GM21360 (cell line): Measurements from ENCODE around the gene SEMA4B.
A peak's percentile ranks its signal among the peaks of the same experiment; 100 is the strongest.

ENCODE experiments used
- ATAC-seq: cut with Tn5 transposase; IDR thresholded peaks from one replicate; pipeline ENCODE4 v1.9.1; 2021; ENCODE audit warnings: mild to moderate bottlenecking, moderate library complexity; ENCODE audit not compliant: unreplicated experiment

SEMA4B gene

DNA sequence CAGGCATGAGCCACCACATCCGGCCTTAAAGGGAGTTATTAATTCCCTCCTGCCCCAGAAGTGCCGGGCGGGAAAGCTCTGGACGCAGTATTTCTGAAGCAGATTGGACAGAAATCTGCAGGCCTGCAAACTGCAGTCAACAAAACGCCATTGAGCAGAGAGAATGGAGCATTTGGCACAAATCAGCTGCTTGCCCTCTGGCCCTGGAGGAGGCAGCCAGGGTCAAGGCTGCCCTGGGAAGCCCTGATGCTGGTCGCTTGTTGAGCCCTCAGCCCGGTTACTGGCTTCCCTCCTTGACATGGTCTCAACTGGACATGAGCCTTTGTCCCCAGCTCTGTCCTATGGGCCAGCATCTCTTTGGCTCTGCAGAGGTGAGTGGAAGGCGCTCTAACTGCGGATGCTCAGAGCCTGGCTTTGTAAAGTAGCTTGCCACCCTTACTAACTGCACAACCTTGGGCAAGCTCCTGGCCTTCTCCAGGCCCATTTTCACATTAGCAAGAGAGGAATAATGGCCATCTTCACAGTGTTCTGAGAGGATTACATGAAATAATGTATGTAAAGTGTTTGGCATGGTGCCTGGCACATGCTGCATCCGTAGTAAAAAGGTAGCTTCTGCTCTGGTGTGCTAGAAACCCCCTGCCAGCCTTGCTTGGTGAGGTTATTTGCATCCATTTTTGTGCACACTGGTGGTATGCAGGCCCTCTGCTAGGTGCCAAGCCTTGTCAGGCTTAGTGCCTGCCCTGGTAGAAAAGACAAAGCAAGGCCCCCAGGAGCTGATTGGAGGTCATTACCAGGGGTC is 4.1 kb downstream of the SEMA4B start:
- no peak for ATAC-seq

DNA sequence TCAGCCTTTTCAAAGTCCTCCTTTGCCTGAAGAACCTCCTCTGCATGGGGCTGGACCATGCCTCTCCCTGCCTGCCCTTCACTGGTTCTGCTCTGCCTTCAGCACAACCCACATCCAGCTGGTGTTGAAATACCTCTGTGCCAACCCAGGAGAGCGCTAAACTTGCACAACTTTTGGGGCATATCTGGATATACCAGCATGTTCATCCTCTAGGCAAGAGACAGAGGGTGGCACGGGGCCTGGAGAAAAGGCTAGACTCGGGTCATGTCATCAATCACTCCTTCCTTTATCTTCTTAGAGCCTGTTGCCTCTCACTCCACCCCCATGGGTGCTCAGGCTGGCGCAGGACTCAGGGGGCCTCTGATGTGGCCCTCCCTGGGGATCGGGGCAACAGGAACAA is 4.8 kb downstream of the SEMA4B start:
- ATAC-seq = no peak

DNA sequence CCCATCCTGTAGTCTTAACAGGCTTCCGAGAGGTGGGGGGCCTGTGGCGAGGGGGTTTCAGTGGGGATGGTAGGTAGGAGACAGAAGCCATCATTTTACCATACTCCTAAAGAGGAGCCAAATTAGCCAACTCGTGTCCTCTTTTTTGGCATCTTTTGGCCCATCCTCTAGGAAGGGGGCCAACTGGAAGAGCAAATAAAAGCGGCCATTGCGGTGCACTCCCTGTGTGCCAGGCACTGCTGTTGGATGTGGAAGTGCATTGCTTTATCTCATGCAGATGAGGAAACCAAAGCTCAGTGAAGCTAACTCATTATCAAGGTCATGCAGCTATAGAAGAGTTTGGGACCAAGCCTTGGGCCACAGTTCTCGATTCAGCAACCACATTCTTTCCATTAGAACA is 6.1 kb downstream of the SEMA4B start:
- no peak for ATAC-seq

DNA sequence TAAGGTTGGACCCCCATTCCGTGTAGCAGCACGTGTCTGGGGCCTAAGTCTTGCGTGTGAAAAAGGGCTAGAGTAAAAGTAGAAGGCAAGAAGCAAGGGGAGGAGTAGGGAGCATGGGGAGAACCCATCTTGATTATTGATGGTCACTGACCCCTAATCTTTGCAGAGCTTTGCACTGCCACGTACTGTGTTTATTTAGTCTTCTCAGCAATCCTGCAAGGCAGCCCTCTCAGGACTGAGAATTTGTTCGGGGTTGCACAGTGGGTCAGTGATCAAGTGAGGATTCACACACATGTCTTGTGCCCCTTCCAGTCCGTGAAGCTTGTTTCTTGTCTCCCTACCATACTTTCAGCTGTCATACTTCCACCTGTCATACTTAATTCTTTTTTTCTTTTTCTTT is 7.2 kb downstream of the SEMA4B start:
- ATAC-seq = no peak

DNA sequence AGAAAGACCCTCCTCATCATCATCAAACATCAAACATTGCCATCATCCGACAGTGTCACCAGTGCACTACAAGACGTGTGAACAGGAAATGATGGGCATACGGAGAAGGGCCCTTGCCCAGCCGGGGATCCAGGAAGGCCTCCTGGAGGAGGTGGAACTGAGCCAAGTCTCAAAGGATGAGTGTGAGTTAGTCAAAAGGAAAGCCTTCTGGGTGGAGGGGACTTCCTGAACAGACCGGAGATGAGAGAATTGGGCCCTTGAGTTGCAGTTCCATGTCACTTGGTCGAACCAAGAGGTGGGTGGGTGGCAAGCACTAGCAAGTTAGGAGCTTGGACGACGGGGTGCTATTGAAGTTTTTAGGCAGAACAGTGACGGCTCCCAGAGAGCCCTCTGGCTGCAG is 8.5 kb downstream of the SEMA4B start:
- no peak for ATAC-seq

DNA sequence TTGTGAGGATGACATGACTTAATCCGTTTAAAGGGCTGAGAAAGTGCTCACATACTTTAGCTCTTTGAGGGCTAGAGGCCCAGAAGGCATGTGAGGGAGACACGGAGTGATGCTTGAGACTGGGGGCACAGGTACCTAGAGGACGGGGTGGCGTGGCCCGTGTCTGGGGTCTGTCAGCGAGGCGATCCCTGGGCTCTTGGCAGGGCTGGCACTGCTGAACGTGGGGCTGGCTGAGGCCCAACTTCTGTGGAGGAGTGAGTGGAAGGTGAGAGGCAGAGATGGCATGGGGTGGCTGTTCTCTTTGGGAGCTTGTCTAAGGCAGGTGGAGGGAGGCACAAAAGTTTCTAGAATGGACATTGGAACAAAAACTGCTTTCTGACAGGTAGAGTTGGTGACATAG is 9.5 kb downstream of the SEMA4B start:
- no peak for ATAC-seq

DNA sequence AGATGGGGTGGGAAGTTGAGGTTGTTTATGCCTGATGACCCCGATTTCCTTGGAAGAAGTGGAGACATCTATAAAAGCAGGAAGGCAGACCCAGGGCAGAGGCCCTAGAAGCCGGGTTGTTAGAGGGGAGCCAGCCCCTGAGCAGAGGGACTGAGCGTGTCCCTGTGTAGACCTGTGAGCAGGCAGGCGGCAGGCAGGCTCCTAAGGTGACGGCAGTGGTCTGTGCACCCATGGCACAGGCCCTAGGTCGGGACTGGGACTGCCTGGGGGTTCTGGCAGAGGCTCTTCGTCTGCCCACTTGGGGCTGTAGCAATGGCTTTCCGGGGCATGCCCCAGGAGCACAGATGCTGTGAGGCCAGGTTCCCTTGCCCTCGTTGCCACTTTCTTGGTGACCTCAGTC is 9.9 kb downstream of the SEMA4B start:
- ATAC-seq = no peak

DNA sequence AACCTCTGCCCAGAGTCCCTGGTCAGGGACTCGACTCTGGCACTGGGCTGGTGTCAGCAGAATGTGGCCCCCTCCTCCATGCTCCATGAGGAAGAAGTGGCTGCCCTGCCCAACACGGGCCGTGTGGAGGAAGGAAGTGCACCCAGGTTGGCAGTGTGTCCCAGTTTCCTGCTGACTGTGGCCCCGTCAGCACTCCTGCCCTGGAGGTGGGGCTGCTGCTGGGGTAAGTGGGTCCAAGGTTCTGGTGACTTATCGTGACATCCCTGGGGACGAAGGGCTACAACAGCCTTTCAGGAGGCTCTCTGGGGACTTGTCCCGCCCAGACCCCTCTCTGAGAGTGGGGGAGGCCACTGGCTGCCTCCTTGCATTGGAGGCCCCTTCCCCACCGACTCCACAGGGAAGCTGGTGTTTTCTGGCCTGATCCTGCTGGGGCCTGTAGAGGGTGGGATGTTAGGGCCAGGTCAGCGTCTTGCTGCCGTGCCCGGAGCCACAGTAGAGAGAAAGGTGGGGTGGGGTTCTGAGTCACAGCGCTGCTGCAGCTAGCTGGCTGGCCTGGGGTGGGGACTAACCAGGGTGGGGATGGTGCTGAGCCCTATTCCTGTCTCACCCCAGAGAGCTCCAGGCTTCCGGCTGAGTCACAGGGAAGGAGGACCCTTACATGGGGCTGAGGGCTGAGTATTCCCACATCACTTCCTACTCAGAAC is 10.5 kb downstream of the SEMA4B start:
- ATAC-seq = no peak

DNA sequence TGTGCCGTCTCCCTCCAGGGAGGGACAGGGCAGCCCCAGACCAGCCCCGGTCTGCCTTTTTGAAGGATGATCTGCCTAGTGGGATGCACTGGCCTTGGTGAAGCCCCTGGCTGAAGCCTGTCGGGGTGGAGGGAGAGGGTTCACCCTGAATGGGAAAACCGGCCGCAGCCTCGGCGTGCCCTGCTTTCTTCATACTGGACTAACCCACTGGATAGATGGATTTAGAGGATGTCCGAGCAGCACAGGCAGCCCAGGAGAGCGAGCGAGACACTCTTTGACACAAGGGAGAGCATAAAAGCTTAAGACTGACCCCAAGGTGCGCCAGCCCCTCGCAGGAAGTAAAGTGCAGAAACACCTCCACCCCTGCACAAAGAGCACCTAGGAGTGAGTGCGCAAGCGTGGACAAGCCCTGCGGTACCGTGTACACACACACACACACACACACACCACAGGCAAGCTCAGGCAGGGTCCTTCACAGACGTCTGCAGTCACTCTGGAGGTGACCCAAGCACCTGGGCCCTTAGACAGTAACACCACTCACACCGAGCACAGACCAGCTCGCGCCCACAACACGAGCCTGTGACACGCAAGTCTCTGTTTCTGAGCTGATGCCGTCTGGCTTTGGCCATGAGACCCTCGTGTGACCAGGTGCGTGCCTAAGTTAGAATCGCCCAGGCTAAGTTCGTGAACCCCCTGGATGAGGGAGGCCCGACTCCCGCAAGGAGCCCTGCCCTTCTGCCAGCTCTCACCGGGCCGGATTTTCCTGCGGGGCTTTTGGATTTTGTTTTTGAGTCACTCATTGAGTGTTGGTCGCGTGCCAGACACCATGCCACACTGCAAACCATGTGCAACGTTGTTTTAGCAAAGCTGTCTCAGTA is 11.3 kb downstream of the SEMA4B start:
- ATAC-seq = no peak

DNA sequence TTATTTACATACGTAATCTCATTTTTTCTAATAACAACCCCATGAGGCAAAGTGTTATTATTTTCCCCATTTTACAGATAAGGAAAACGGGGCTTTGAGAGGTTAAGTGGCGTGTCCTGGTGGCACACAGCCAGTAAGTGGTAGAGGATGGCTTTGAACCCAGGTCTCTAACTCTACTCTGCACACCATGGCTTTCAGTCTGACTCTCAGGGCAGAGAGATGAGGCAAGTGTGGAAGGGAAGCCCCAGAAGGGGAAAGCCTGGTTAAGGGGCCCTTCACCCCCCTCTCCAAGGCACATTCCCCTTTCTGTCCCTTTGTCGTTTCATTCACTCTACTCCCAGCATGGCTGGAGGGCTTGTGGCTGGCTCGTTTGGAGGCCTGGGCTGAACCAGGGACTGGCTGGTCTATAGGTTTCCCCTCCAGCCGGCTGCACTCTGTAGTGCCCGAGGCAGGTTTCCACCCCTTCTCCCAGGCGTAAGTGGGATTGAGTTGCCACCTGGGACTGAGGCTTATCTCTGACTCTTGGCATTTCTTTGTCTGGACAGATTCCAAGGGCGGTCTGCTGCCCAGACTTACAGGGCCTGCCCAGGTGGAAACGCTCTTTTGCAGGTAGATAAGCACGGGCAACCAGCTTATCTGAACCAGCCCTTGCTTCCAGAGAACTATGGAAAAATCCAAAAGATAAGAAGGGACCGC is 12.1 kb downstream of the SEMA4B start:
- no peak for ATAC-seq

DNA sequence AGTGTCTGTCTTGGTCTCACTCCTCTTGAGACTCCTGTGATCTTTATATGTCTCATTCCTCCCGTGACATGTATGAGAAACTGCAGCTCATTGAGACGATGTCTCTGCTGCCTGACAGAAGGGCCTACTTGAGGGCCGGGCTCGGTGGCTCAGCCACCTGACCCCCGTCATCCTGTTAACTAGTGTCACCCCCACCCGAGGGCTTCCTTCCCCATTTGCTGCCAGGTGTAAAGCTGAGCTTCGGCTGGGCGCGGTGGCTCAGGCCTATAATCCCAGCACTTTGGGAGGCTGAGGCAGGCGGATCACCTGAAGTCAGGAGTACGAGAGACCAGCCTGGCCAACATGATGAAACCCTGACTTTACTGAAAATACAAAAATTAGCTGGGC is 12.7 kb downstream of the SEMA4B start:
- no peak for ATAC-seq

DNA sequence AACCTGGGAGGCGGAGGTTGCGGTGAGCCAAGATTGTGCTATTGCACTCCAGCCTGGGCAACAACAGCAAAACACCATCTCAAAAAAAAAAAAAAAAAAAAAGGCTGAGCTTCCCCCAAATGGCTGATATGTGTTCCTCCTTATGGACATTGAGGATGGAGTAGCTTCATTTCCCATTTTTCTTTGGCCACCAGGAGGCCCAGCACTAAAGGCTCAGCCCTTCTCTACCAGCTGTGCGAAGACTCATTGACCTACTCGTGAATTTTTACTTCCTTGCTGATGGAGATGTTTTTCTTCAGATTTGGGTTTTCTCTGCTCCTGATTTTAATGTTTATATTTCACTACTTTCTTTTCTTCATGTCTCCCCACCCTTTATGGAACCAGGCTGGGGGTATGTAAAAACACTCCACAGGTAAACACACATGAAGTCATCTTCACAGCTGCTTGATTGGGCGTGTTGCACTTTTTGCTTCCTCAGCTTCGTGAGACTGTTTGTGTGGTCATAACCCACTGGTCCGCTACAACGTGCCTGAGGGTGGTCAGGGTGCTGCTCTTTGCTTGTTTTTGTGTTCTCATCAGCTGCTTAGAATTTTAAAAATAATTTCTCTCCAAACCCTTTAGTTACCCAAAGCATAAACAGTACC is 13.5 kb downstream of the SEMA4B start:
- ATAC-seq = no peak

DNA sequence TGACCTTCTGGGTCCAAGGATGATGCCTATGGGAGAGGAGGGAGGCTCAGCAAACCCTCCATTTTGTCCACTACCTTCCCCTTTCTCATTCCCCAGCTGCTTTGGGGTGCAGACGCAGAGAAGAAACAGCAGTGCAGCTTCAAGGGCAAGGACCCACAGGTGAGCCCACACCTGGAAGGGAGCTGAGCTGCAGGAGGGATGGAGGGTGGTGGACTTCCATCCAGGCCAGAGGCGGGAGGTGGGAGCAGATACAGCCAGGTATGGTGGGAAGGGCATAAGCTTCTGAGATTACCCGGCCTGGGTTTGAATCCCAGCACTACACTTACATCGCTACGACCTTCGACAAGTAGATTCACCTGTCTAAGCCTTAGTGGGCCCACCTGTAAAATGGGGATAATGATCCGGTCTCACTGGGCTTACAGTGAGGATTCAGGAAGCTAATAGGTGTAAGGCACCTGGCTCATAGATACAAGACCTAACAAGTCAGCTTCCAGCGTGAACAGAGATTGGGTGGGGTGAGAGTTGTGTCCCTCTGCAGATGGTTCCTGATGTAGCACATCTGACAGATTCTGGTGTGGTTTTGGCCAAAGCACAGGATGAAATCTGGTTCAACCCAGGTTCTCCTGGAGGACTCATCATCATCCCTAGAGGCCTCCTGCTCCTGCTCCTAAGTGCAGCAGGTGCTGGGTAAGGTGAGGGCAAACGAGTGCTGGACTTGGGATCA is 16.7 kb downstream of the SEMA4B start:
- ATAC-seq = no peak

DNA sequence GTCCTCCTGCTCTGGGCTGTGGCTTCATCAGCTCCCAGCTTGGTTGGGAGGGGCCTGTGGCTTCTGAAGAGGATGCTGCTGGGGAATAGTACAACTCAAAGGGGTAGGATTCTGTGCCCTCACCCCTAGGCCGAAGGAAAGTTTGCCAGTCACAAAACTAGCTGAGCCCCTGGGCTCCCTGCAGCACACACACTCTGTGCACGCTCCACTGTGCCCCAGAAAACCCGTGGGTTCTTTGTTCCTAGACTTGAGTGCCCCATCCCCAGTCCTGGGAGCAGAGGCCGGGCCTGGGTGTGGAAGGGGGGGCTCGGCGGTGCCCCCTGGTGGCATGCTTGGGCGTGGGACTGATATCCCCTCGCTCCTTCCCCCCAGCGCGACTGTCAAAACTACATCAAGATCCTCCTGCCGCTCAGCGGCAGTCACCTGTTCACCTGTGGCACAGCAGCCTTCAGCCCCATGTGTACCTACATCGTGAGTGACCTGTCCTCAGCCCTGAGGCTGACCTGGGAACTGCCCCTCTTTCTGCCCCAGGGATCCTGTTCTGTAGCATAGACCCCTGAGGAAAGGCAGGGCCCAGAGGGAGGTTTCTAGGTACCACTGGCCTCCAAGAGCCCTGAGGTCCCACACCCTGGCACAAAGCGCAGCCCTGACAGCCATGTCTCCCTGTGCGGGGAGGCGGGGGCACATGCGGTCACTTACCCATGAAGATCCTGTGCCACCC is 18.5 kb downstream of the SEMA4B start:
- no peak for ATAC-seq

DNA sequence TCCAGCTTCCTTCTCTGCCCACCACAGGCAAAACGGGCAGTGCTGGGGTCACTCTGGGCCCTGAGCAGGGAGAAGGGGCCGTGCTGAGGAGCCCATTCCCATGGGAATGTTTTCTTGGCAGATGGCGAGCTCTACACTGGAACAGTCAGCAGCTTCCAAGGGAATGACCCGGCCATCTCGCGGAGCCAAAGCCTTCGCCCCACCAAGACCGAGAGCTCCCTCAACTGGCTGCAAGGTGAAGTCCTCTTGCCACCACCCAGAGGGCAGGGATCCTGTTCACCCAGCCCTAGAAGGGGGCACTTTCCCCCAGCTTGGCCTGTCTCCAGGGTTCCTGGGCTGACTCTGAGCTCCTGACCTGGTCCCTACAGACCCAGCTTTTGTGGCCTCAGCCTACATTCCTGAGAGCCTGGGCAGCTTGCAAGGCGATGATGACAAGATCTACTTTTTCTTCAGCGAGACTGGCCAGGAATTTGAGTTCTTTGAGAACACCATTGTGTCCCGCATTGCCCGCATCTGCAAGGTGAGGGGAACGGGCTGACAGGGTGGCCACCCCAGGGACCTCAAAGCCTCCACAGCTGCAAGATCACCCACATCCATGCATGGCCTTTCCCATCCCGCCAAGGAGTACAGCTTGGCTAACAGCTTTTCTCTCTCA is 20.2 kb downstream of the SEMA4B start:
- ATAC-seq = peak; percentile 51

DNA sequence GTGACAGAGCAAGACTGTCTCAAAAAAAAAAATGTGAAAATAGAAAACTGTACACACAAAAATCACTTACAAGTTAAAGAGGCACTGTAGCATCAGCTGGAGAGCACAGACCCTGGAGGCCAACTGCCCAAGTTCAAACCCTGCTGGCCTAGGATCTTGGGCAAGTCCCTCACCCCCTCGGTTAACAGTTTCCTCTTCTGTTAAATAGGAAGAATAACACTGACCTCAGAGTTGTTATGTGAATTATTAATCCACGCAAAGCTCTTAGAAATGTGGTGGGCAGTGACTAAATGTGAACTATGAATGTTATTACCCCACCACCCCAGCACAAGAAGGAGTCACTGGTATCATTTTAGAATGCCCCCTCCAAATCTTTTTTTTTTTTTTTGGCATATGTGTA is 21.4 kb downstream of the SEMA4B start:
- ATAC-seq = no peak

DNA sequence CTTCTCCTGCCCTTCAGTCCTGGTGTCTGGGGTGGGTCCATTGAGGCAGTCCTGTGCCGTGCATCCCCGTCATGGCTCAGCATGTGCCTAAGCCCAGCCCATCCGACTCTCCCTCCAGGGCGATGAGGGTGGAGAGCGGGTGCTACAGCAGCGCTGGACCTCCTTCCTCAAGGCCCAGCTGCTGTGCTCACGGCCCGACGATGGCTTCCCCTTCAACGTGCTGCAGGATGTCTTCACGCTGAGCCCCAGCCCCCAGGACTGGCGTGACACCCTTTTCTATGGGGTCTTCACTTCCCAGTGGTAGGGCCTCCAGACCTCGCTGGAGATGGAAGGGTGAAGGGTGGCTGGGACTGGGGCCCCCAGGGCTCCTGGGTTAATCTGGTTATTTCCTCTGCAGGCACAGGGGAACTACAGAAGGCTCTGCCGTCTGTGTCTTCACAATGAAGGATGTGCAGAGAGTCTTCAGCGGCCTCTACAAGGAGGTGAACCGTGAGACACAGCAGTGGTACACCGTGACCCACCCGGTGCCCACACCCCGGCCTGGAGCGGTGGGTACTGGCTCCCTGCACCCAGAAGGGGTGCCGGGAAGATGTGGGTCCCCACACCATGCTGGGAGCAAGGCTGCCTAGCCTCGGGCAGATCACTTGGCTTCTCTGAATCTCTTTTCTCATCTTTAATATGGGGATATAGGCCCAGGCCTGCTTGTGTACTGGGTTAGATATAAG is 22.5 kb downstream of the SEMA4B start:
- ATAC-seq = no peak

DNA sequence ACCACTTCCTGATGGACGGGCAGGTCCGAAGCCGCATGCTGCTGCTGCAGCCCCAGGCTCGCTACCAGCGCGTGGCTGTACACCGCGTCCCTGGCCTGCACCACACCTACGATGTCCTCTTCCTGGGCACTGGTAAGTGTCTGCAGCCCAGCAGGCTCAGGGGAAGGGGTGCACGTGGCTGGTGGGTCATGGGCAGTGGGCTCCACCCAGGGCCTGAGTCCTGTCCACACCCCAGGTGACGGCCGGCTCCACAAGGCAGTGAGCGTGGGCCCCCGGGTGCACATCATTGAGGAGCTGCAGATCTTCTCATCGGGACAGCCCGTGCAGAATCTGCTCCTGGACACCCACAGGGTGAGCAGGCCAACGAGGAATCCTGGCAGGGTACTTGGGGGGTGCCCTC is 23.9 kb downstream of the SEMA4B start:
- no peak for ATAC-seq
